Peyer's patch (tissue), 4 donors: ENCODE measurements around the gene CD83.

ENCODE experiments used
- CTCF ChIP-seq, 6 experiments: fragments of 450-650 bp in 4 of 6; fragments of 200-600 bp in 2 of 6; sonication (generic) in 1 of 6; IDR thresholded peaks; one replicate each; pipeline ENCODE4 v1.5.1; 2017 to 2019; ENCODE audit warnings: antibody characterized with exemption in 6 of 6, mild to moderate bottlenecking in 3 of 6, moderate library complexity in 1 of 6
- POLR2A ChIP-seq, 2 donors: fragments of 450-650 bp; IDR thresholded peaks; one replicate each; pipeline ENCODE4 v1.5.1; 2017; ENCODE audit warnings: antibody characterized with exemption in 2 of 2, mild to moderate bottlenecking in 2 of 2, moderate library complexity in 2 of 2

- TF ChIP-seq CTCF (IDR thresholded peaks at IDR 0.05): no peak
- TF ChIP-seq POLR2A (IDR thresholded peaks at IDR 0.05): no peak
These were observed 2.2 kb downstream of the CD83 start for GRCh38 chr6:14119784-14120183.
